Sigmoid colon (tissue), 4 donors: Measurements from ENCODE around the gene FANK1.

ENCODE experiments used
- POLR2A ChIP-seq, 2 donors: fragments of 450-650 bp; IDR thresholded peaks; one replicate each; pipeline ENCODE4 v1.6.1; 2016; ENCODE audit warnings: antibody characterized with exemption in 2 of 2, mild to moderate bottlenecking in 2 of 2, moderate library complexity in 2 of 2
- POLR2AphosphoS5 ChIP-seq, 4 donors: sonication (generic); formaldehyde crosslinking; IDR thresholded peaks; one replicate each; pipeline ENCODE4 v1.6.1; 2017; ENCODE audit warnings: antibody characterized with exemption in 4 of 4
- TF ChIP-seq, protein P1 (sequence below), 4 experiments: fragments of 450-650 bp in 3 of 4; fragments of 200-600 bp in 1 of 4; IDR thresholded peaks; one replicate each; pipeline ENCODE4 v1.5.1; 2016 to 2019; ENCODE audit warnings: antibody characterized with exemption in 4 of 4, mild to moderate bottlenecking in 3 of 4, moderate library complexity in 2 of 4

DNA sequence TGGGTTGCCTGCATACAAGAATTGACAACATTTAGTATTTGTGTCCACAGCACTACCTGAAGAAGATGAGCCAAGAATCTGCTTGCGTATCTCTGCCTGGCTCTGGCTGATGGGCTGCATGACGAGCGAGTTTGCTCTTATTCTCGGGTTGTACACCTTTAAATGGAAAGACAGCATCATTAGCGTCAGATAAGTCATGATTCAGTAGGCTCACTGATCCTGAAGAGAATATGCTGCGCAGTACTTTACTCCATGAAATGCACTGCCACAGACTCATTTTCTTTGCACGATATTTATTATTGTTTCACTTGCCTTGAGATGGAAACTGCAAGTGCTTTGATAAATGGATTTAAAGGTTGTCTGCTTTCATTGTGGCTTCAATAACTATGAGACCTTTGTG lies 43.9 kb upstream of the FANK1 start:
- no peak for TF ChIP-seq POLR2A (IDR thresholded peaks at IDR 0.05)
- TF ChIP-seq, protein P1, sequence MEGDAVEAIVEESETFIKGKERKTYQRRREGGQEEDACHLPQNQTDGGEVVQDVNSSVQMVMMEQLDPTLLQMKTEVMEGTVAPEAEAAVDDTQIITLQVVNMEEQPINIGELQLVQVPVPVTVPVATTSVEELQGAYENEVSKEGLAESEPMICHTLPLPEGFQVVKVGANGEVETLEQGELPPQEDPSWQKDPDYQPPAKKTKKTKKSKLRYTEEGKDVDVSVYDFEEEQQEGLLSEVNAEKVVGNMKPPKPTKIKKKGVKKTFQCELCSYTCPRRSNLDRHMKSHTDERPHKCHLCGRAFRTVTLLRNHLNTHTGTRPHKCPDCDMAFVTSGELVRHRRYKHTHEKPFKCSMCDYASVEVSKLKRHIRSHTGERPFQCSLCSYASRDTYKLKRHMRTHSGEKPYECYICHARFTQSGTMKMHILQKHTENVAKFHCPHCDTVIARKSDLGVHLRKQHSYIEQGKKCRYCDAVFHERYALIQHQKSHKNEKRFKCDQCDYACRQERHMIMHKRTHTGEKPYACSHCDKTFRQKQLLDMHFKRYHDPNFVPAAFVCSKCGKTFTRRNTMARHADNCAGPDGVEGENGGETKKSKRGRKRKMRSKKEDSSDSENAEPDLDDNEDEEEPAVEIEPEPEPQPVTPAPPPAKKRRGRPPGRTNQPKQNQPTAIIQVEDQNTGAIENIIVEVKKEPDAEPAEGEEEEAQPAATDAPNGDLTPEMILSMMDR (IDR thresholded peaks at IDR 0.05): no peak
- no peak for TF ChIP-seq POLR2AphosphoS5 (IDR thresholded peaks at IDR 0.05)
